ENCODE results near the gene RBMXL2. TPM values are rescaled to one million over a fixed set of nuclear protein-coding genes. Genes with fewer than 3 reads are reported as not detected.

The RBMXL2 gene
- total RNA-seq, 3 donors from 2014 or later (not counting 1 experiment from before 2014, with no cell fraction given): not detected

DNA sequence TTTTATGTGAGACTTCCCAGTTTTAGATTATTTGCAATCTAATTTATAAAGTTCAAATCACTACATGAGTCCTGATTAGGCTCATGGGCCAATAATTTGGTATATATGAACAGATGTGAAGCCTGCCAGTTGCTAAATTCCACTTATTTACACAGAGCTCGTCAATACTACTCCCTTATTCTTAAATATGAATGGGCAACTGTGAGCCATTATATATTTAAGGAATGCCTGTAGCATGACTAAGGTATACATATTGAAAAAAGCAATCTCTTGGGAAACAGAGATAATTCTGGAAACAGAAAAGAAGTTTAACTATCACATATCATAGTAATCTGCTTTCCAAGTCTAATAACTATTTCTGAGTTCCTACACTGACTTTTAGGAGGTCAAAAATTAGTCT lies 27.0 kb downstream of the RBMXL2 start:
- Histone ChIP-seq H3K9me3 (ENCODE audit: control insufficient read depth, insufficient read depth, low read length) (no peaks in the 10 kb centered on the region), H3K27me3 (ENCODE audit: control insufficient read depth, insufficient read depth, low read length) (no peaks in the 10 kb centered on the region), H3K27ac (ENCODE audit: low read length) (no peak overlapping the region), H3K4me3 (ENCODE audit: low read length) (no peak overlapping the region), H3K36me3 (ENCODE audit: control insufficient read depth, insufficient read depth, low read length) (no peaks in the 10 kb centered on the region), H3K4me1 (ENCODE audit: control insufficient read depth, insufficient read depth, low read length) (no peaks in the 10 kb centered on the region)
- intact Hi-C loops (cut with micrococcal nuclease): no loop called here
- no peak for ATAC-seq
- H3K4me3 Mint-ChIP-seq: no peak overlapping the region
- H3K27me3 Mint-ChIP-seq (ENCODE audit: low read depth in 2 of 2): peaks cover 8 to 9% of the 10 kb centered on the region in 2 donors
- H3K36me3 Mint-ChIP-seq: no peaks in the 10 kb centered on the region
- no peak overlapping the region for H3K27ac Mint-ChIP-seq
- TF ChIP-seq, protein P1, sequence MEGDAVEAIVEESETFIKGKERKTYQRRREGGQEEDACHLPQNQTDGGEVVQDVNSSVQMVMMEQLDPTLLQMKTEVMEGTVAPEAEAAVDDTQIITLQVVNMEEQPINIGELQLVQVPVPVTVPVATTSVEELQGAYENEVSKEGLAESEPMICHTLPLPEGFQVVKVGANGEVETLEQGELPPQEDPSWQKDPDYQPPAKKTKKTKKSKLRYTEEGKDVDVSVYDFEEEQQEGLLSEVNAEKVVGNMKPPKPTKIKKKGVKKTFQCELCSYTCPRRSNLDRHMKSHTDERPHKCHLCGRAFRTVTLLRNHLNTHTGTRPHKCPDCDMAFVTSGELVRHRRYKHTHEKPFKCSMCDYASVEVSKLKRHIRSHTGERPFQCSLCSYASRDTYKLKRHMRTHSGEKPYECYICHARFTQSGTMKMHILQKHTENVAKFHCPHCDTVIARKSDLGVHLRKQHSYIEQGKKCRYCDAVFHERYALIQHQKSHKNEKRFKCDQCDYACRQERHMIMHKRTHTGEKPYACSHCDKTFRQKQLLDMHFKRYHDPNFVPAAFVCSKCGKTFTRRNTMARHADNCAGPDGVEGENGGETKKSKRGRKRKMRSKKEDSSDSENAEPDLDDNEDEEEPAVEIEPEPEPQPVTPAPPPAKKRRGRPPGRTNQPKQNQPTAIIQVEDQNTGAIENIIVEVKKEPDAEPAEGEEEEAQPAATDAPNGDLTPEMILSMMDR (IDR thresholded peaks at IDR 0.05): no peak
- WGBS (ENCODE audit: insufficient coverage): no CpG with 5 or more reads among the region's 1 CpG
- no peaks in the 10 kb centered on the region for H3K4me1 Mint-ChIP-seq
- H3K9me3 Mint-ChIP-seq: no peaks in the 10 kb centered on the region
- DNase-seq: no peak

DNA sequence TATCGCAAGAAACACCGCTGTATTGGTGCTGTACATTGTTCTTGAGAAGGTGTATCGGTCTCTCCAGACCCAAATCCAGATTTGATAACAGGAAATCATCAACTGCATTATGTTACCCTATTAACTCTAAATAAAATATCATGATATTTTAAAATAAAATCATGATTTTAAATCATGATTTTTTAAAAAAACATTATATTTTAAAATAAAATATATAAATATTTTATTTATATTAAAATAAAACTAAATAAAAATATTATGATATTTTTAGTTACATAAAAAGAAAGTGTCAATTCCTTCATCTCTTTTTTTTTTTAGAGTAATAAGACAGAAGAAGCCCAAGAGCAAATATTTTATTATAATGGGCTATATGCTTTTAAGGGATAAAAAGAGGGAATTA lies 27.6 kb downstream of the RBMXL2 start:
- no peaks in the 10 kb centered on the region for H3K9me3 ChIP-seq (ENCODE audit: control insufficient read depth, insufficient read depth, low read length)
- Mint-ChIP-seq H3K27me3 (ENCODE audit: low read depth in 2 of 2) (peaks cover 8 to 9% of the 10 kb centered on the region in 2 donors), H3K4me1 (no peaks in the 10 kb centered on the region), H3K36me3 (no peaks in the 10 kb centered on the region), H3K4me3 (no peak overlapping the region), H3K9me3 (no peaks in the 10 kb centered on the region), H3K27ac (no peak overlapping the region)
- DNase-seq: no peak
- no peaks in the 10 kb centered on the region for H3K36me3 ChIP-seq (ENCODE audit: control insufficient read depth, insufficient read depth, low read length)
- H3K27me3 ChIP-seq (ENCODE audit: control insufficient read depth, insufficient read depth, low read length): no peaks in the 10 kb centered on the region
- intact Hi-C loops (cut with micrococcal nuclease): no loop called here
- H3K4me1 ChIP-seq (ENCODE audit: control insufficient read depth, insufficient read depth, low read length): no peaks in the 10 kb centered on the region
- no peak overlapping the region for H3K27ac ChIP-seq (ENCODE audit: low read length)
- no CpG with 5 or more reads among the region's 3 CpGs for WGBS (ENCODE audit: insufficient coverage)
- H3K4me3 ChIP-seq (ENCODE audit: low read length): no peak overlapping the region
- ATAC-seq: no peak
- TF ChIP-seq, protein P1 (IDR thresholded peaks at IDR 0.05): no peak

DNA sequence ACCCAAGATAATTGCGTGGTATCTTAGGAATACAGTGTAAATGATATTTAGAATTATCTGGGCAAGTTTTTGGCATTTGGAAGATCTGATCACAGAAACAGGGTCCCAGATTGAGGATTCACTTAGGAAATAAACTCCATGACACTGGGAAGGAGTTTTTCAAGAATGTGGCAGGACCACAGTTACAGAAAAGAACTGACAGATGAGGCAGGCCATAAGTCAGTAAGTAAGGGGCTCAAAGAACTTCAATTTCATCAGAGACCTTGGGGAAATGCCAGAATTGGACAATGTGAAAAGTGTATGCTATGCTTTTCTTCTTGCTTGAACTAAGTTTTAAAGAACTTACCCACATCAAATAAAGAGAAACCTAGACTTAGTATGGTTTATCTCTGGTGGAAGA lies 49.3 kb downstream of the RBMXL2 start:
- H3K4me1 ChIP-seq (ENCODE audit: control insufficient read depth, insufficient read depth, low read length): no peaks in the 10 kb centered on the region
- H3K27me3 ChIP-seq (ENCODE audit: control insufficient read depth, insufficient read depth, low read length): no peaks in the 10 kb centered on the region
- intact Hi-C loops (cut with micrococcal nuclease): no loop called here
- no peaks in the 10 kb centered on the region for H3K9me3 ChIP-seq (ENCODE audit: control insufficient read depth, insufficient read depth, low read length)
- 61% methylated on average over 1 of the region's 1 CpG for WGBS (ENCODE audit: insufficient coverage)
- Mint-ChIP-seq H3K27me3 (ENCODE audit: low read depth in 2 of 2) (peaks cover 0 to 9% of the 10 kb centered on the region in 2 donors), H3K36me3 (no peaks in the 10 kb centered on the region), H3K4me1 (no peaks in the 10 kb centered on the region), H3K9me3 (no peaks in the 10 kb centered on the region), H3K27ac (no peak overlapping the region), H3K4me3 (no peak overlapping the region)
- H3K4me3 ChIP-seq (ENCODE audit: low read length): no peak overlapping the region
- TF ChIP-seq, protein P1 (IDR thresholded peaks at IDR 0.05): no peak
- ATAC-seq (no peak), DNase-seq (no peak)
- H3K36me3 ChIP-seq (ENCODE audit: control insufficient read depth, insufficient read depth, low read length): no peaks in the 10 kb centered on the region
- no peak overlapping the region for H3K27ac ChIP-seq (ENCODE audit: low read length)

Other genes starting within 250 kb of the RBMXL2 start
- not detected for gene OR10A5, start 243.3 kb upstream of the RBMXL2 start, total RNA-seq
- under 1 TPM in 1 of 3 donors, not detected in 2; 0.05 TPM for gene OR10A2, start 225.9 kb upstream of the RBMXL2 start, total RNA-seq
- gene OR10A4, start 212.4 kb upstream of the RBMXL2 start, total RNA-seq: not detected
- gene OR2D2, start 196.5 kb upstream of the RBMXL2 start, total RNA-seq: not detected
- gene OR2D3, start 168.0 kb upstream of the RBMXL2 start, total RNA-seq: not detected
- gene ZNF215, start 162.6 kb upstream of the RBMXL2 start, total RNA-seq: under 1 TPM in 2 of 3 donors, not detected in 1; 0.26 to 0.80 TPM
- not detected for gene ZNF214, start 68.7 kb upstream of the RBMXL2 start, total RNA-seq
- not detected for gene NLRP14, start 68.5 kb upstream of the RBMXL2 start, total RNA-seq
- not detected for gene SYT9, start 162.9 kb downstream of the RBMXL2 start, total RNA-seq